ENCODE results near the gene PRKG1.

The PRKG1 gene

DNA sequence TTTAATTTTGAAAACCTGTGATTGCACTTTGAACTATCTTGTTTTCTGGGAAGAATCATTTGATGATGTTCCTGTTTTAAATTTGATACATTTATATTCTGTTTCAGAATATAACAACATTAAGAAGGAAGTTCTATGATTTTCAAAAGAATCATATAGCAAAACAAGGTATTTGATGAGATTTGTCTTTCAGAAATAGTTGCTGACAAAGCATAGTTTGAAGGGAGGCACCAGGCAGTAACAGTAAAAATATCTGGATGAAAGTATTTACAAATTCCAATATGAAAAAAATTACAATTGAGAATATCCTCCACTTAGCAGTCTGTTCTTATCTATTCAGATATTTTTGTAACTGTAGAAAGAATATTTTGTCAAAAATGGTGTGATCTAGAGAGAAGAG, 891.2 kb downstream of the PRKG1 start:
- Histone ChIP-seq H3K36me3 (ENCODE audit: insufficient read depth, low read length) (no peaks in the 10 kb centered on the region), H3K9me3 (ENCODE audit: low read length) (no peaks in the 10 kb centered on the region), H2AFZ (ENCODE audit: low read depth, low read length) (no peak overlapping the region), H3K4me3 (ENCODE audit: low read length) (no peak overlapping the region), H3K27me3 (ENCODE audit: insufficient read depth, low read length) (no peaks in the 10 kb centered on the region), H3K4me1 (ENCODE audit: insufficient read depth, low read length) (no peaks in the 10 kb centered on the region)

DNA sequence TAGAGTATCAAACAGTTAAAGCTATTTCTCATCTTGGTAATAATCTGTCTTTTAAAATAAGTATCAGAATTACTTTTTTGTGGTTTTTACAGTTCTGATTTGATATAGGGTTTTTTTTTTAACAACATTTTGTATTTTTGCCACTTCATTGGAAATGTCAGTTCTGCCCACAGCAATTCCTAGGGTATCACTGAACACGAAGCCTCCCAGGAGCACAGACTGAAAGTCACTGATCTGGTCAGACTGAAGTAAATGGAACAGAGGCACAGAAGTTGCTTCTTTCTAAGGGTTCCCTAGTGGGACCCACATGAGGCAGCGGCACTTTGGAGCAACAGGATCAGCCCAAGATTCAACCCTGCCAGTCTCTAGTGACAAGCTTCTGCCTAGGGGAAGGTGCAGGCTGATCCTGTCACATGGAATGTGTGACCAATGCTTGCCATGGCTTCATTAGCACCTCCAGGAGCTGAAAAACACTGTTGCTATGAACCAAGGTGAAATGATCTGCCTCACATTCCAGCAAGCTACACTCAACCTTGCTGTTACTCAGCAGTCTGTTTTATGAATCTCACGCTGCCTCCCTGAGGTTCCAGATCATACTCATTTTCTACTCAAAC, 898.6 kb downstream of the PRKG1 start:
- H3K36me3 ChIP-seq (ENCODE audit: insufficient read depth, low read length): no peaks in the 10 kb centered on the region
- H3K27me3 ChIP-seq (ENCODE audit: insufficient read depth, low read length): no peaks in the 10 kb centered on the region
- H3K4me3 ChIP-seq (ENCODE audit: low read length): no peak overlapping the region
- H3K9me3 ChIP-seq (ENCODE audit: low read length): no peaks in the 10 kb centered on the region
- no peaks in the 10 kb centered on the region for H3K4me1 ChIP-seq (ENCODE audit: insufficient read depth, low read length)
- H2AFZ ChIP-seq (ENCODE audit: low read depth, low read length): no peak overlapping the region

DNA sequence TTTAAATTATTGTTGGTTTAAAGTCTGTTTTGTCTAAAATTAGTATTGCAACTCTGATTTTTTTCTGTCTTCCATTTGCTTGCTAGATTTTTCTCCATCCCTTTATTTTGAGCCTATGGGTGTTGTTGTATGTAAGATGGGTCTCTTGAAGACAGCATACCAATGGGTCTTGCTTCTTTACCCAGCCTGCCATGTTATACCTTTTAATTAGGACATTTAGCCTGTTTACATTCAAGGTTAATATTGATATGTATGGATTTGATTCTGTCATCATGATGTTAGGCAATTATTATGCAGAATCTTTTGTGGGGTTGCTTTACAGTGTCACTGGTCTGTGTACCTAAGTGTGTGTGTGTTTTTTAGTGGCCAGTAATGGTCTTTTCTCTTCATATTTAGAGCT, 906.5 kb downstream of the PRKG1 start:
- Histone ChIP-seq H3K9me3 (ENCODE audit: low read length) (no peaks in the 10 kb centered on the region), H3K27me3 (ENCODE audit: insufficient read depth, low read length) (no peaks in the 10 kb centered on the region), H3K36me3 (ENCODE audit: insufficient read depth, low read length) (no peaks in the 10 kb centered on the region), H3K4me1 (ENCODE audit: insufficient read depth, low read length) (no peaks in the 10 kb centered on the region), H3K4me3 (ENCODE audit: low read length) (no peak overlapping the region), H2AFZ (ENCODE audit: low read depth, low read length) (no peak overlapping the region)

GRCh38 chr10:51981731-51982130, 907.4 kb downstream of the PRKG1 start:
- H2AFZ ChIP-seq (ENCODE audit: low read depth, low read length): no peak overlapping the region
- no peaks in the 10 kb centered on the region for H3K4me1 ChIP-seq (ENCODE audit: insufficient read depth, low read length)
- no peak overlapping the region for H3K4me3 ChIP-seq (ENCODE audit: low read length)
- no peaks in the 10 kb centered on the region for H3K27me3 ChIP-seq (ENCODE audit: insufficient read depth, low read length)
- H3K36me3 ChIP-seq (ENCODE audit: insufficient read depth, low read length): no peaks in the 10 kb centered on the region
- H3K9me3 ChIP-seq (ENCODE audit: low read length): no peaks in the 10 kb centered on the region

DNA sequence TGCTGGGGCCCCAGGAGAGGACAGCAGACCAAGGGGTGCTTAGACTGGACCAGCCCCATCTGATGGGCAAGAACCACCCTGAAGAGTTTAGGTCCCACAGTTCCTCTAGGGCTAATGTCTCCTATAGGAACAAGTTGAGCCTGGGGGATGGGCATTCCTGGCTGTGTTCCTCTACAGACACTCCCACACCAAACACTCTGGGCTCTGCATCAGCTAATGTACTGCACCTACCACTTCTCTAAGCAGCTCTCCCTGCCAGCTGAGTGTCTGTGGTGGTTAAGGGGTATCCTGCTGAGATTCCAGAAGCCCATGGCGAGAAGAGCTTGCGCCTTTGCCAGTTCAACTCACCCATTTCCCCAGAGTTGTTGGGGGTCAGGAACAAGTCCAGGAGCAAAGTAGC, 909.2 kb downstream of the PRKG1 start:
- no peaks in the 10 kb centered on the region for H3K27me3 ChIP-seq (ENCODE audit: insufficient read depth, low read length)
- no peaks in the 10 kb centered on the region for H3K9me3 ChIP-seq (ENCODE audit: low read length)
- H3K36me3 ChIP-seq (ENCODE audit: insufficient read depth, low read length): no peaks in the 10 kb centered on the region
- no peak overlapping the region for H2AFZ ChIP-seq (ENCODE audit: low read depth, low read length)
- no peak overlapping the region for H3K4me3 ChIP-seq (ENCODE audit: low read length)
- H3K4me1 ChIP-seq (ENCODE audit: insufficient read depth, low read length): no peaks in the 10 kb centered on the region

DNA sequence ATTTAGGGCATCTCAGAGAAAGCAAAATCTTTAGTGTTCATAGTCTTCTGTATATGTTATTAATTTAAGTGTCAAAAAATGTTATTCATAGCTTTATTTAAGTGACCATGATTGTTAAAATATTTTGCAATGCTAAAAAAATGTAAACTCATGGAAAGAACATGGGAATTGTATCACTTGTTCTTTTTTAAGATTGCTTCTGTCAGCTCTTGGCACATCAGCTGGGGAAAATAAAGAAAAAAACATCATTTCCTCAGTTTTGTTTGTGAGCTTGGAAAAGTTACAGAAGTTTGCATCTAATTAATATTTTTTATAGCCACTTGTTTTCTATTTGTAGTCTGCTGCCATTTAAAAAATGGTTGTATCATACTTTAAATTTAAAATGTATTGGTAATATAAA, 911.0 kb downstream of the PRKG1 start:
- Histone ChIP-seq H2AFZ (ENCODE audit: low read depth, low read length) (no peak overlapping the region), H3K4me1 (ENCODE audit: insufficient read depth, low read length) (no peaks in the 10 kb centered on the region), H3K4me3 (ENCODE audit: low read length) (no peak overlapping the region), H3K9me3 (ENCODE audit: low read length) (no peaks in the 10 kb centered on the region), H3K36me3 (ENCODE audit: insufficient read depth, low read length) (no peaks in the 10 kb centered on the region), H3K27me3 (ENCODE audit: insufficient read depth, low read length) (no peaks in the 10 kb centered on the region)

- Histone ChIP-seq H2AFZ (ENCODE audit: low read depth, low read length) (no peak overlapping the region), H3K27me3 (ENCODE audit: insufficient read depth, low read length) (no peaks in the 10 kb centered on the region), H3K36me3 (ENCODE audit: insufficient read depth, low read length) (no peaks in the 10 kb centered on the region), H3K9me3 (ENCODE audit: low read length) (no peaks in the 10 kb centered on the region), H3K4me1 (ENCODE audit: insufficient read depth, low read length) (no peaks in the 10 kb centered on the region), H3K4me3 (ENCODE audit: low read length) (no peak overlapping the region)
Observed at GRCh38 chr10:51986516-51986915, 912.2 kb downstream of the PRKG1 start.

DNA sequence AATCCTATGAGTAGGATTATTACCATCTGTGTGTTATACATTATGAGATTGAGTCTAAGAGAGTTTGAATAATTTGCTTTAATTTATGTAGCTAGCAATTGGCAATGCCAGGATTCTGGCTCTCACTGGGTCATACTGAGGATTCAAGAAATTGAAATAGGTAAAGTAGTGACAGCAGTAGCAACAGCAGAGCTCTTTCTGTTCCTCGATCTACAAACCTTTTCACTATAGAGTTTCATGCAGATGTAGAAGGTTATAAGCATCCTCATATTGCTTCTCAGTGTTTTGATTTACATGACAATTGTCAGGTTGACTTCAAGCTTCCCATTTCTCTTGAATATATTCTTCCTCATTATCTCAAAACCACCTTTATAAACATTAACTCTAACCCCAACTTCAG, 919.2 kb downstream of the PRKG1 start:
- no peak overlapping the region for H3K4me3 ChIP-seq (ENCODE audit: low read length)
- no peaks in the 10 kb centered on the region for H3K9me3 ChIP-seq (ENCODE audit: low read length)
- H2AFZ ChIP-seq (ENCODE audit: low read depth, low read length): no peak overlapping the region
- H3K36me3 ChIP-seq (ENCODE audit: insufficient read depth, low read length): no peaks in the 10 kb centered on the region
- no peaks in the 10 kb centered on the region for H3K4me1 ChIP-seq (ENCODE audit: insufficient read depth, low read length)
- no peaks in the 10 kb centered on the region for H3K27me3 ChIP-seq (ENCODE audit: insufficient read depth, low read length)

DNA sequence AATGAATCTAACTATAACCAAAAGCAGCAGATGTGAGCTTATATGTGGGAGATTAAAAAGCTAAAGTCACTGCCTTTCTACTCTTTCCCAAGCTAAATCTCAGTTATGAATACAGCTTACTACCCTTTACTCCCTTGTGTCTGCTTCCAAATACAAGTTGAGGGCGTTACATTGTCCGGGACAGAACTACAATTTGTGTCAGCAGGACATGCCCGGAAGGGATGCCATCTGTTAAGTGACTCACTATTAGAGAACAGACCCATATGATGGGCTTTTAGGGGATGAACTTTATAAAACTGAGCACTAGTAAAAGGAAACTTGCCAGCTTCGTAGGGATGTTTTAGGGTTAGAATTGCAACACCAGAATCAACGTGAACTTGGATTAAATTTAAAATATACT, 924.8 kb downstream of the PRKG1 start:
- no peaks in the 10 kb centered on the region for H3K9me3 ChIP-seq (ENCODE audit: low read length)
- no peaks in the 10 kb centered on the region for H3K36me3 ChIP-seq (ENCODE audit: insufficient read depth, low read length)
- no peak overlapping the region for H2AFZ ChIP-seq (ENCODE audit: low read depth, low read length)
- H3K4me3 ChIP-seq (ENCODE audit: low read length): no peak overlapping the region
- peaks cover 2% of the 10 kb centered on the region for H3K4me1 ChIP-seq (ENCODE audit: insufficient read depth, low read length)
- no peaks in the 10 kb centered on the region for H3K27me3 ChIP-seq (ENCODE audit: insufficient read depth, low read length)

DNA sequence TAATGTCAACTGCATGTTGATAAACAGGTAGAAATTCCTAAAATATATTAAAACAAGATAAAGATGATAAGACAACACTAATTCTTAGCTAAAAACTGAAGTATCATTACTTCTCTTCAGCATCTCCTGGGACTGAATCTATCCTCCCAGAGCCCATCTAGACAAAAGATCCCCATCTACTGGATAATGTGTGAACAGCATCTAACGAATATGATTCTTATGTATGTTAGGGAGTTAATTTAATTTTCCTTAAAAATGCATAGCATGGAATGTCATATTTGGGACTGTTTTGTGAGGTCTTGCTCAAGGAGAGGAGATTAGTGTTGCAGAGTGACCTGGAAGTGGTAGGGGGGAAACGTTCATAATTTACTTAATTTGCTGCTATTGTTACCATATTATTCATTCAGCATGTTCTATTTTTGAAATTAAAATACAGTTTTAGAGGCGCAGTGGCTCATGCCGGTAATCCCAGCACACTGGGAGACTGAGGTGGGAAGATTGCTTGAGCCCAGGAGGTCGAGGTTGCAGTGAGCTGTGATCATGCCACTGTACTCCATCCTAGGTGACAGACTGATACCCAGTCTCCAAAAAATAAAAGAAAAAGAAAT, 930.2 kb downstream of the PRKG1 start:
- H2AFZ ChIP-seq (ENCODE audit: low read depth, low read length): no peak overlapping the region
- H3K9me3 ChIP-seq (ENCODE audit: low read length): no peaks in the 10 kb centered on the region
- no peaks in the 10 kb centered on the region for H3K36me3 ChIP-seq (ENCODE audit: insufficient read depth, low read length)
- H3K4me3 ChIP-seq (ENCODE audit: low read length): no peak overlapping the region
- peaks cover 2% of the 10 kb centered on the region for H3K4me1 ChIP-seq (ENCODE audit: insufficient read depth, low read length)
- no peaks in the 10 kb centered on the region for H3K27me3 ChIP-seq (ENCODE audit: insufficient read depth, low read length)

GRCh38 chr10:52007091-52007490, 932.8 kb downstream of the PRKG1 start:
- H3K4me1 ChIP-seq (ENCODE audit: insufficient read depth, low read length): peaks cover 2% of the 10 kb centered on the region
- no peak overlapping the region for H2AFZ ChIP-seq (ENCODE audit: low read depth, low read length)
- H3K36me3 ChIP-seq (ENCODE audit: insufficient read depth, low read length): no peaks in the 10 kb centered on the region
- no peaks in the 10 kb centered on the region for H3K27me3 ChIP-seq (ENCODE audit: insufficient read depth, low read length)
- no peak overlapping the region for H3K4me3 ChIP-seq (ENCODE audit: low read length)
- H3K9me3 ChIP-seq (ENCODE audit: low read length): peaks cover 4% of the 10 kb centered on the region

GRCh38 chr10:52011118-52011517, 936.8 kb downstream of the PRKG1 start:
- Histone ChIP-seq H2AFZ (ENCODE audit: low read depth, low read length) (no peak overlapping the region), H3K4me1 (ENCODE audit: insufficient read depth, low read length) (no peaks in the 10 kb centered on the region), H3K9me3 (ENCODE audit: low read length) (peaks cover 7% of the 10 kb centered on the region), H3K36me3 (ENCODE audit: insufficient read depth, low read length) (no peaks in the 10 kb centered on the region), H3K27me3 (ENCODE audit: insufficient read depth, low read length) (no peaks in the 10 kb centered on the region), H3K4me3 (ENCODE audit: low read length) (no peak overlapping the region)

GRCh38 chr10:52019077-52019555, 944.8 kb downstream of the PRKG1 start:
- no peaks in the 10 kb centered on the region for H3K27me3 ChIP-seq (ENCODE audit: insufficient read depth, low read length)
- peaks cover 3% of the 10 kb centered on the region for H3K9me3 ChIP-seq (ENCODE audit: low read length)
- peak overlapping the region; percentile 76 for H2AFZ ChIP-seq (ENCODE audit: low read depth, low read length)
- no peaks in the 10 kb centered on the region for H3K36me3 ChIP-seq (ENCODE audit: insufficient read depth, low read length)
- H3K4me3 ChIP-seq (ENCODE audit: low read length): no peak overlapping the region
- peaks cover 13% of the 10 kb centered on the region for H3K4me1 ChIP-seq (ENCODE audit: insufficient read depth, low read length)

DNA sequence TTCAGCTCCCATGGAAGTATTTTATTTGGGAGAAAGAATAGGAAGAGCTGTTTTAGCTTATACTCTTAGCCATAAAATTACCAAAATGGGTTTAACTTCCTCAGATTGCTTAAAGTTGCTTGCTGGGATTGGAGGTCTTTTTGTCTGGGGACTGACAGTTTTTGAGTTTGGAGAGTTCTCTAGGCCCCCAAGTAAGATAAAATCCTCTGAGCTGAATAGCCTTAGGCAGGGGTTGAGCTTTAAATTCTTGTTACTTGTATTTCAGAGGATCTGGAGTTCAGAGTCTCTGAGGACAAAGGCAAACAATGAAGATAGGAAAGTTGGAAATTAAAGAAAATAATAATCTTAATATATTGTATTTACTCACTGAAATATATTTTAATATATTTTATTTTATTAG, 945.4 kb downstream of the PRKG1 start:
- Histone ChIP-seq H3K9me3 (ENCODE audit: low read length) (peaks cover 3% of the 10 kb centered on the region), H3K4me1 (ENCODE audit: insufficient read depth, low read length) (peaks cover 13% of the 10 kb centered on the region), H2AFZ (ENCODE audit: low read depth, low read length) (peak overlapping the region; percentile 76), H3K27me3 (ENCODE audit: insufficient read depth, low read length) (no peaks in the 10 kb centered on the region), H3K36me3 (ENCODE audit: insufficient read depth, low read length) (no peaks in the 10 kb centered on the region), H3K4me3 (ENCODE audit: low read length) (no peak overlapping the region)
